Activated T-cell treated with anti-CD3 and anti-CD28 coated beads for 24 hours (primary cell): Measurements from ENCODE around the gene CACNA1C.
A peak's percentile ranks its signal among the peaks of the same experiment; 100 is the strongest.
"Not testable (repeated sequence)": the region's sequence is repeated elsewhere in the genome, so short reads cannot be mapped to it uniquely, and the experiment has no call there.

Source experiments
- DNase-seq: peaks from one replicate; pipeline ENCODE4 v3.0.0-alpha.2; 2020; ENCODE audit warnings: low read depth

CACNA1C gene

DNA sequence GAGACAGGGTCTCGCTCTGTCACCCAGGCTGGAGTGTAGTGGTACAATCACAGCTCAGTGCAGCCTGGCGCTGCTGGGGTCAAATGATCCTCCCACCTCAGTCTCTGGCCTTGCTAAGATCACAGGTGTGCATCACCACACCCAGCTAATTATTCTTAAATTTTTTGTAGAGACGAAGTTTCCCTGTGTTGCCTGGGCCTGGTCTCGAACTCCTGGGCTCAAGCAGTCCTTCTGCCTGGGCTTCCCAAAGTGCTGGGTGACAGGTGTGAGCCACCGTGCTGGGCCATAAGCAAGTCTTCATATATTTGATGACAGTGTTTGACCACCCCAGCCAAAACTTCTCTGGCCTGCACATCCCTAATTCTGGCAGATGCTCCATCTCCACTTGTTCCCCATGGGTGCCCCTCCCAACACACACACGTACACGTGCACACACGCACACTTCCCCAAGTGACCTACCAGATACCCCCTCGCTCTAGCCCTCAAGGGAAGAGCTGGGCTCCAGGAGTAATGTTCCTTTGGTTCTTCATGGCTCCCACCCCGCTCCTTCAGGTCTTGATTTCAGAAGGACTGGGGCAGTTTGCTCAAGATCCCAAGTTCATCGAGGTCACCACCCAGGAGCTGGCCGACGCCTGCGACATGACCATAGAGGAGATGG is 637.7 kb downstream of the CACNA1C start:
- DNase-seq, result no peak

DNA sequence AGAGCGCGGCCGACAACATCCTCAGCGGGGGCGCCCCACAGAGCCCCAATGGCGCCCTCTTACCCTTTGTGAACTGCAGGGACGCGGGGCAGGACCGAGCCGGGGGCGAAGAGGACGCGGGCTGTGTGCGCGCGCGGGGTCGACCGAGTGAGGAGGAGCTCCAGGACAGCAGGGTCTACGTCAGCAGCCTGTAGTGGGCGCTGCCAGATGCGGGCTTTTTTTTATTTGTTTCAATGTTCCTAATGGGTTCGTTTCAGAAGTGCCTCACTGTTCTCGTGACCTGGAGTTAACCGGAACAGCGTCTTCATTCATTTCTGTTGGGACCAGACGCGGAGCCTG is 638.2 kb downstream of the CACNA1C start:
- peak; percentile 42 for DNase-seq

DNA sequence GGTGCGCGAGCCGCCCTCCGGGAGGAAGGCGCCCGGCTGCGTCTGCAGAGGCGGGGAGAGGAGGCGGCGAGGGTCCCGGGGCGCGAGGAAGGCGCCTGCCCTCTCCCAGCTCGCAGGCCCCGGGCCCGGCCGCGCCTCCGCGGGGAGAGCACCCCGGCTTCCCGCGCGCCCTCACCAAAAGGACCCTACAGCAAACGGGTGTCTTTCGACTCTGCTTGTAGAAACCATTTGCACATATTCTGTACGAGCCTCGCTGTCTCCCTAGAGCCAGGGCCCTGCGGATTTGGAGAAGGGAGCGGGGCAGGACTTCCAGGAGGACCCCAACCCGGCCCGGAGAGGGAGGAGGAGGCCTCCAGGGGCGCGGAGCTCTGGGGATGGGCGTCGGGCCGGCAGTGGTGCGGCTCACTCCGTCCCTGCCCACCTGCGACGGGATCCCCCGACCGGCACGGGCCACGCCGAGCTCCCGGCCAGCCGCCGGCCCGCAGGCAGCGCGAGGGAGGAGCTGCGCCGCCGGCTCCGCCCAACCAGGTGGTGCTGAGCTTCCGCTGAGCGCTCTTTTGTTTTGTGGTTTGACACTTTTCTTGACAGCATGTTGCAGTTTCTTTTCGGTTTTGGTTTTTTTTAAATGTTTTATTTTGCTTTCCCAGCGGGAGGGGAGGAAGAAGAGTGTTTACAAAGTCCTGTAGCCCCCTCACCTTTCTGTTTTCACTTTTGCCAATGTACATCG is 638.7 kb downstream of the CACNA1C start:
- DNase-seq, result peak; percentile 30

DNA sequence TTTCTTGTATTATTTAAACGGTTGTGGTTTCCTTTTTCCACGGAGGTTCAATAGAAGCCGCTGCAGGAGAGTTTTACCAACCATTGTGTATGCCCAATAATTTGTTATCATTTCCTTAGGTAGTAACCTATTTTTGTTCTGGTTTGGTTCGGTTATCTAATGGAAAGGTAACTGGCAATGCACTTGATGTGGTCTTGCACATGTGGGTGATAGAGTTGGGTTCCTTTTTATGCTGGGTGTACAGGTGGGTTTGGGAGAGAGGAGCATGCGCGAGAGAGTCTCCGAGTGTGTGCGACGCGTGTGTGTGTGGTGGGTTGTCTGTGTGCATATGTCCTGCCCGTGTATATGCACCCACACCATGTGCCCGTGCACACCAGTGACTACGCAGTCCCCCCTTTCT is 639.3 kb downstream of the CACNA1C start:
- no peak for DNase-seq

DNA sequence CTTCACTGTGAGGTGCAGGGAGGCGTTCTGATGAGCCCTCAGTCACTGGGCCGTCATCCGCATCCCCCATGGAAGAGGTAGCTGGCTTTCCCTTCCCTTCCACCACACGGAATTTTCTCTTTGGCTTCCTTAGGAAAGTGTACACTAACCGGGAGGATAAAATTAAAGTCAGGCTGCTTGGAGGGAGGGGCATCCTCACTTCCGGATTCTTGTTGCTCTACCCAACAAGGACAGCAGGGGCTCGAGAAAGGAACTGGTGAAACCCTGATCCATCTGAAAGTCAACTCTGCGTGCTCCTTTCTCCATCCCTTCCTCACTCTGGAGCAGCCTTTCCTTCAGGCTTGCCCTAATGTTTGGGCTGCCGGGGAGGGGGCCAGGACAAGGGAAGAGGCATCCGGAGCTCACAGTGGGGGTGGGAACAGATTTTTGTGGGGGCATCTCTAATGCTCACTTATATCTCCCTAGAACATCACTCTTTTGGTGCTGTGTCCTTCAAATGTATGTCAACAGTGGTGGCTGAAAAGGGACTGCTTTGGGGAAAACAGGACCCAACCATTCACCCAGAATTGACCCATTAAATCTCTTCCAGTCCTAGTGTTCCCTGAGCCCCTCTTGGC is 640.6 kb downstream of the CACNA1C start:
- no peak for DNase-seq

DNA sequence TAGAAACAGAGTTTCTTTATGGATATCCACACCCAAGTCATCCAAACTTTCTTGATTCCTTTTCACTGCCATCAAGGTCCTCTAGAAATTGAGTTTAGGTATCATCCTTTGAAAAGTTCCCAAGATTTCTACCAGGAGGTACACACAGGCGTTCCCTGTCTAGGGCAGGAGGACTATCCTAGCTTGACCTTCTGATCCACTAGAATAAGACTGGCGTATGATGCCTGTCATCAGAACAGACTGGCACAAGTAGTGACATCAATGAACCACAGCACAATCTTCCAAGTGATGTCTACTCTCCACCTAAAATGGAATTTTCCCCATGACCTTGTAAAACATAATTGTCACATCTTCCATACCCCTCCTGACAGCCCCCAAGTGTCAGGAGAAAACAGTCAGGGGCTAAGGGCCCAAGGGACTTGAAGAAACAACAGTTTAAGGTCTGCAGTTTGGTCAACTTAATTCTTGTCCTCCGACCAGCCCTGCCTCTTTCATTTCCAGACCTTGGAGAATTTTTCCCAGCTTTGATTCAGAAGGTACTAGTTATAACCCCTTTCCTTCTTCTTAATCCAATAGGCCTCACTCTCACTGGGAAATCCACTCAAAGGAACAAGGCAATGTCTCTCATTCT is 641.3 kb downstream of the CACNA1C start:
- DNase-seq, result no peak

DNA sequence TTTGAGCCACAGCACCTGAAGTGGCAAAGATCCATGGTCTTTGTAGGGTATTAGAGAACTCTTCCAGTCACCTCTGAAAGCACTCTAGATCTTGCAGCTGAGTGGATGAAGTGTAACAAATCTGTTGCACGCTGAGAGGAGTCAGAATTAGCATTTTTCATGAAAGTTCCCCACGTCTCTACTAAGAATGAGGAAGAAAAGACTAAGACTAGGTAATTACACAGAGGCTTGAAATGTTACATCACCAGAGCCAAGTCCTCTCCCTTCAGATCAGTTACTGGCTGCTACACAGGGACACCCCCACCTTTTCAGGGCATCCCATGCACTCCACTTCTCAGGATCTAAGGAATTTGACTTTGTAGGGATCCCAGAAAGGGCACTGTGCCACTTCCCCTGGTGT is 643.3 kb downstream of the CACNA1C start:
- DNase-seq, result no peak

DNA sequence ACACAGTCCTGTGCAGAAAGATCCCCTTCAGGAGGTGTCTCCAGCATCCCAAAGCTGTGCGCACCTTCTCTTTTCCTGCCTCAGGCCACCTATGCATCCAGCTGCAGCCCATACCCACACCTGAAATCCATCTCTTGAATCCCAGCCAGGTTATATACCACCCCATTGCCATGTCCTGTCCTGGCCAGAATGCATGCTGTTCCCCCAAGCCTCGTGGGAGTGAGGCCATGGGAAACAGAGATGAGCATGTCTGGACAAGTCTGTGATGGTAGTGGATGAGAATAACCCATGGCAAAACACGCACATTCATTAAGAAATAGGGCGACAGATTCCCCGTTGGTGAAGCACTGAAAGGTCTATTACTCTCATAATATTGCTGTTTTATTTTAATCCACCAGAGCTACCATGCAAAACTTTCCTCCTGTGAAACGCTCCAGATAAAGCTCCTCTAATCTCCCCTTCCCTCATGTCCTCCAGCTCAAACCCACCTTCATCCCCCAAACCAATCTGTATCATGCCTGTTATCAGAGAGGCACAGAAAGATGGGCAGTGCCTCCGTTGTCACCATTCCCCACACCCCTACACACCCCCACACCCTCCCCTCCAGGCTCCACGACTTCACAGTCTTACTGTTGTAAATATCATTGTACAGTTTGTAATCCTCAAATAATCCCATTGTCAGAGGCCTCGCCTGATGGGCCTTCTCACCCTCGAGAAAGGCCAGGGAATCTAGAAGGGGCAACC is 644.4 kb downstream of the CACNA1C start:
- no peak for DNase-seq

DNA sequence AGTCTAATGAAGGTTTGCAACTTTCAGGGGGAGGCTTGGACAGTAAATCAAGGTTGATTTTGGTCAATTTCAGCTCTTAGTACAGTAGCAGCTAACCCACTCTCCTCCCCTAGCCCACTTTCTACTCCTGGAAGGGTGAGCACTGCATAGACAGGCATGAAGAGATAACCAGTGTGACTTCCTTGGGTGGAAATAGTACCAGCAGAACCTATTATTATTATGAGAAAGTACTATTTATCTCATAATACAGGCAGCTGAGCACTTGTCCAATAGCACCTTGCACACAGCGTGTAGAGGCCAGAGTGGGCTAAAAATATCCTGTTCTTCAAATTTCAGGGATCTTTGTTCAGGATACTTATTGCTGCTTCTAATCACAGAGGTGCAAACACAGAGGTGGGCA is 645.8 kb downstream of the CACNA1C start:
- no peak for DNase-seq

DNA sequence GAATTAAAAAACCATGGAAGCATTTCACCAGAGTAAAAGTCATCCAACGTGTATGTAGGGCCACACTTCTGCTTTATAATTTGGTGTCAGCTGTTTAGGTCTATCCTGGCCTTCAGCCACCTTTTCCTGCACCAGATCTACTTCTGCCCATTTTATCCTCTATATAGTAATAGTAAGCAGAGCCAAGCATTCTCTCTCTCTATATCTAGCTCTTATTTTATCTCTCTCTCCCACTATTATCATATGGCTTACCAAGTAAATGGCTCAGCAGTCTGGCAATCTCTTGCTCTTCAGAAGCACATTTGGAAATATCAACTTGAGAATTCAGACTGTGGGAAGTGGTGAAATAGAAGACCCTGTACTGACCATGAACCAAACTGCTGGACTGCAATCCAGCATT is 657.9 kb downstream of the CACNA1C start:
- DNase-seq, result no peak

DNA sequence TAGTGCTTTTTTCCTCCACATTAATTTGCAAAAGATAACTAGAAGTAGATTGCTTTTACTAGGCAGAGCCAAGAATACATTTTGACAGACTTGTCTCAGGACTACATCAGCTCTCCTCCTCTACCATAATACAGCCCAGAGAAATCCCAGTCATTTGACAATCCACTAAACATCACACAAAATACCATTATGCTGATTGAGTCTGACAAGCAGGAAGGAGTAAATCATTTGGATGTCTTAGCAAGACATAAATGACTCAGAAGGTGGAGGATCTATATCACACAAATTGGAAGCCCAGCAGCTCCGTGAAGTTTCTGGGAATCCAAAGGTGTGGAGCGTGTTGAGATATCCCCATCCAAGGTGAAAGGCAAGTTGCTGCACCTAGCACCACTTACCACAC is 666.6 kb downstream of the CACNA1C start:
- no peak for DNase-seq

DNA sequence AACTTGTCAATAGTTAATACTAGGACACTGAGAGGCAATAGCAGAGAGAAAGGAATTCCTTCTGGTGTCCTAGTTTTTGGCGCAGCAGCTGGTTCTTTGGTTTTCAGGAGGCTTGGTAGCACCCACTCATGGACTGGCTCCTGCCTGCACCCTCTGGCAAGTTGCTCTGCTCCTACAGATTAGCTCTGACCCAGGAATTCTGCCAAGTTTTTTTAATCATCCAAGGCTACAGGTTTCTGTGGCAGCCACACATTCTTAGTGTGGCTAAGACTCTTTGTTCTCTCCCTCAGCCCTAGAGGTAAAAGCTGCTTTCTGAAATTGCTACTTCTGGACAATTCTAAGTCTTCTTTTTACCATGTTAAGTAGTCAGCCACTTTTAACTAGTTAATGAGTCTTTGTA is 670.0 kb downstream of the CACNA1C start:
- no peak for DNase-seq

DNA sequence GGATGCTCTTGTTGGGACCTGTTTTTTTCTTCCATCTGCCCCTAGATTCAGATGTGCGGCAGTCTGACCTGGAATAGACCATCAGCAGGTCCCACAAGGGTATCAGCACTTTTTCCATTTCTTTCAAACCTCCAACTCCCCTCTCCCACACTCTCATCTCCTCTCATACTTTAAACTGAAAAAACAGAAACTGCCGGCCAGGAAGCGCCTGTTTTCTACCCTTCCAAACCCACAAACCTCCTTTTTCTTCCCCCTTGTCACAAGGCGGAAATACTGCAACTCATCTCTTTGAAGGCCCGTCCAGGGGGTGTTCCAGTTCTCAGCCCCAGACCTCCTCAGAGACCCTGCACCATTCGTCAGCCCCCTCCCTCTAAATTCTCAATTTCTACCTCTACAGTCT is 679.5 kb downstream of the CACNA1C start:
- DNase-seq, result no peak

DNA sequence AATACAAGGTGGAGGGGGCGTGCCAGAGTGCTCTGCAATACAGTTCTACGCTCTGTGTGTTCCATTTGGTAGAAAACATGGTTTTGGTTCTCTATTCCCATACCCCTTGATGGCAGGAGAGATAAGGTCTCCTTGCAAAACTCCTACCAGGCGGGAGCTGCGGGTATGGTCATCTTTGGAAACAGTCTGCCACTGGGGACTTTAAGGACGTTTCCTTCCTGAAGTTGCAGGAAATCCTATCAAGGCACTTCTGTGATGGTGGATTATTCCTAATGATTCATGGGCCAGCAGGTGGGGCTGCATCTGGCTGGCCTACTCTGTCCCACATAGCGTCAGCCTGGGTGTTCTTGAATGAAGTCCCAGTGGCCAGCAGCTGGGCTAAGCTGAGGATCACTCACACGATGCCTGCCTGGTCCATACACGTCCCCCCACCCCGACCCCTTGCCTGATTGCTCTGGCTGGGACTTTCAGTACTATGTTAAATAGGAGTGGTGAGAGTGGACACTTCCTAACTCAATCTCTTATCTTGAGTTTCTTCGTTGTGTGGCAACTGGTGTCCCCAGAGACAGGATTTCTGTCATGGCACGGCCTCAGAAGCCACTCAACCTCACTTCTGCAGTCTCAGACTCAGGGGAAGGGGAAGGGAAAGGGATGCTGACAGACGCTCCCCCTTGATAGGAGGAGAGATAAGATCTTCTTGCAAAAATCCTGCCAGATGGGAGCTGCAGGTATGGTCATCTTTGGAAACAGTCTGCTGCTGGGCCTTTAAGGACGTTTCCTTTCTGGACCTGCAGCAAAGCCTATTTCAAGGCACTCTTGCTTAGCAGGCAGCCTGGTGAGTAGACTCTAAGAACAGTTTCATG is 680.9 kb downstream of the CACNA1C start:
- no peak for DNase-seq

DNA sequence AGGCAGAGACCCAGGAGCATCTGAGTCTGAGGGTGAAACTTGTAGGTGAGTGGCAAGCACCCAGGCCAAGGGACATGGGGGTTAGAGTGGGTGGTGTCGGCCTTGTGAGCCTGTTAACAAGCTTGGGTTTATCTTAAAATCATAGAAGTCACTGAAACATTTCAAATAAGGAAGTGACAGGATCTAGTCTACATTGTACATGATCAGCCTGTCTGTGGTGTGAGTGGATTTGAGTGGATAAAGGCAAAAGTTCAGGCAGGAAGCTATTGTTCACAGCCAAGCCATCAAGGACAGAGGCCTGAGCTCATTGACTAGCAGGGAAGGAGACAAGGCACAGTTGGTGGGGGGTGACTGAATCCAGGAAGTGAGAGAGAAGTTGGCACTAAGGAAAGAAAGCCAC is 682.6 kb downstream of the CACNA1C start:
- no peak for DNase-seq

DNA sequence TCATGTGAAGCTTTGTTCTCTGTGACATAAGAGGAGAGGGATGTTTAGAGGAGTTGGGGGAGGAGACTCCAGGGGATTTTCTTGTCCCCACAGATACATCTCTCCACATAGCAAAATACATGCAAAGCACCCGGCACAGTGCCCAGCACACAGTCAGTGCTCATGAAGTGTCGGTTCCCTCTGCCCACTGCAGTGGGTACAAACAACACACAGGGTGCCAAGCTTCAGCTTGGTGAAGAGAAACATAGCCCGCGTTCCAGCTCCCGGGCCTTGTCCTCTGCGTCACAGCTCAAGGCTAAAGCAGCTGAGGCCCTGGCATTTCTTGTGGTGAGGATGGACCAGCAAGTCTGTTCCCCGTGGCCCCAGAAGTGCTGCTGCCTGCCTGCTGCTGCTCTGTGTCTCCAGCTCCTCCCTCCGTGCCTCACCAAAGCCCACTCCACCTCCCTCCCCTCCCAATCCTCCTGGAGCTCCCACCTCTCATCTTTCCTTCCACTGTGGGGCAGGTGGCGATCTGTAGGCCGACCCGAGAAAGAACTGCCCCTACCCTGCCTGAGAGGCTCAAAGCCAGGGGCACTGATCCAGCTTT is 685.0 kb downstream of the CACNA1C start:
- no peak for DNase-seq

DNA sequence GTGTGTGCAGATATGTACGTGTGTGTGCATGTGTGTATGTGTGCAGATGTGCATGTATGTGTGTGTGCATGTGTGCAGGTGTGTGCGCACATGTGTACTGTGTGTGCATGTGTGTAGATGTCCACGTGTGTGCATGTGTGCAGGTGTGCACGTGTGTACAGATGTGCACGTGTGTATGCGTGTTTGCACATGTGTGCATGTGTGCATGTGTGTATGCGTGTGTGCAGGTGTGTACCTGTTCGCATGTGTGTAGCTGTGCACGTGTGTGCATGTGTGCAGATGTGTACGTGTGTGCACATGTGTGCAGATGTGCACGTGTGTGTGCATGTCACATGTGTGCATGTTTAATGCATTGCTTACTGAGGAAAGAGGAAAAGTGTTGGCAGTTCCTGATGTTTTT is 686.3 kb downstream of the CACNA1C start:
- DNase-seq, result no peak

DNA sequence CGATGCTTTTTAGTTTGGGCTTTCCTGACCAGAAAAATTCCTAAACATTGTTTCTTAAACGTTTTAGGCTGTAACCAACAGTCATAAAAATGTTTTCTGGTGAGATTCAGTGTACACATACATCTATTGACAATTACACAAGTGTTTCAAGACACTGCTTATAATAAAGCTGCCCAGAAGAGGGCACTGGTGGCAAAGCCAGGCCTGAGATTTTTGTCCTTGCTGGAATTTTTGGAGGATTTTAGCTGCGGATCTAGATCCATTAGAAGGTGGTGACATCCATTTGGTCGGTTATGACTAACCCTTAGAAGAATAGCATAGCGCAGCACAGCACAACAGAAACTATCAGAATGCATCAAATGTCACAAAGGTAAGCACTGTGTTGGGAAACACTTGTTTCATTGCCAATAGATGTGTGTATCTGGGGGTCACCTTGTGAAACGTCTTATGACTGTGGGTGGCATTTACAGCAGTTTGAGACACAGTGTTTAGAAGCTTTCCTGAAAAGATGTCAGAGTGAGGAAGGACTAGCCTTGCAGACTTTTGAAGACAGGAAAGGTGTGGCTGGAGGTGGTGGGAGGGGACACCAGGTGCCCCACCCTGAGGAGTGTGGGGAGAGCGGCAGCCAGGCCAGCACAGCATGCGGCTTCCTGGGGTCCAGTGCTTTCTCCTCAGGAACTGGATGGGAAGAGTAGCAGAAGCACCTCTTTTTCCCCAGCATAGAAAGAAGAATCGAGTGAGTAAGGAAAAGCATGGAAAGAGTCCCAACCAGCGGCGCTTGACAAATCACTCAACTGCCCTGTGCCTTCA is 687.2 kb downstream of the CACNA1C start:
- DNase-seq, result no peak

DNA sequence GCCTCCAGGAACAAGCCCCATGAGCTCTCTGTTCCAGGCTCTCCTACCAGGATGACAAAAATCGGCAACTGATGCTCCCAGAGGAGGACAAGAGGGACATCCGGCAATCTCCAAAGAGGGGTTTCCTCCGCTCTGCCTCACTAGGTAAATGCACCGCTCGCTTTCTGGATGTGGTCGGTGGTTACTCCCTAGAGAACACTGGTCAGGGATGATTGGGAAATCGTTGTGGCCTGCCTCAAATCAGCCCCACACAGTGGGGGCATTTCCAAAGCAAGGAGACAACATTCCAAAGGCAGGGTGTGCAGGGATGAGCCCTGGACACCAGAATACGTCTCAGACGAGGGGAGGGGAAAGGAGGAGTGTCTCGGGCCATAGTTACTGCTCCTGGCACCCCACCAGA is 689.2 kb downstream of the CACNA1C start:
- DNase-seq, result not testable (repeated sequence)

DNA sequence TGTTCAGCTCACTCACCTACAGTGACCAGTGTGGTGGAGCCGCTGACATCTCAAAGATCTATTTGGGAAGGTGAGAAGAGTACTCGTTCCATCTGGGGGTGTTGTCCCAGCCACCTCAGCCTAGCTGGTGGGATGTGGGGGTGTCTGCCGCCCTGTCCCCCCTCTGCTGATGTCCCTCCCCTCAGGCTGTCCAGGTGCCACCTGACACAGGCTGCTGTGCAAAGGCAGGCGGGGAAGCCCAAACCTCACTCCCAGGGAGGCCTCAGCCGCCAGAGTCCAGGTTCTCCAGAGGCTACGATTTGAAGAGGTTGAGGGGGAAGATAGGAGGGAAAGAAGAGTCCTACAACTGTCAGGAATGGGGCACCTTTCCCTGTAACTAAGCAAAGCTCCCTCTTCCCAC is 690.7 kb downstream of the CACNA1C start:
- DNase-seq, result no peak
